ENCODE data around the gene OR1D5.
A peak's percentile ranks its signal among the peaks of the same experiment; 100 is the strongest.

Gene OR1D5

GRCh38 chr17:3015890-3016289 is 47.5 kb downstream of the OR1D5 start:
- TF ChIP-seq EZH2phosphoT487 (IDR thresholded peaks at IDR 0.05; ENCODE audit: low read depth) (no peak), CTCF (IDR thresholded peaks at IDR 0.05; ENCODE audit: low read depth, low read length) (no peak)
- no peaks in the 10 kb centered on the region for H3K27me3 ChIP-seq (ENCODE audit: low read depth, low read length)
- H3K9me3 ChIP-seq (ENCODE audit: insufficient read depth, low read length) = no peaks in the 10 kb centered on the region
- no peaks in the 10 kb centered on the region for H4K20me1 ChIP-seq (ENCODE audit: insufficient read depth, low read length)
- H3K4me3 ChIP-seq (ENCODE audit: low read length) = no peak overlapping the region
- H3K27ac ChIP-seq (ENCODE audit: low read length) = no peak overlapping the region
- no peak overlapping the region for H2AFZ ChIP-seq (ENCODE audit: low read depth, low read length)
- no peaks in the 10 kb centered on the region for H3K4me1 ChIP-seq (ENCODE audit: low read length)
- H3K9ac ChIP-seq (ENCODE audit: low read length) = no peak overlapping the region
- no peak overlapping the region for H3K4me2 ChIP-seq (ENCODE audit: low read length)
- H3K79me2 ChIP-seq (ENCODE audit: low read length) = no peaks in the 10 kb centered on the region
- H3K36me3 ChIP-seq (replicated peaks; ENCODE audit: low read depth, low read length) = peaks cover 4% of the 10 kb centered on the region

- no peak overlapping the region for H3K4me2 ChIP-seq (ENCODE audit: low read length)
- H4K20me1 ChIP-seq (ENCODE audit: insufficient read depth, low read length) = no peaks in the 10 kb centered on the region
- H3K27me3 ChIP-seq (ENCODE audit: low read depth, low read length) = no peaks in the 10 kb centered on the region
- no peak overlapping the region for H3K9ac ChIP-seq (ENCODE audit: low read length)
- no peaks in the 10 kb centered on the region for H3K4me1 ChIP-seq (ENCODE audit: low read length)
- H3K27ac ChIP-seq (ENCODE audit: low read length) = no peak overlapping the region
- no peaks in the 10 kb centered on the region for H3K79me2 ChIP-seq (ENCODE audit: low read length)
- TF ChIP-seq EZH2phosphoT487 (IDR thresholded peaks at IDR 0.05; ENCODE audit: low read depth) (no peak), CTCF (IDR thresholded peaks at IDR 0.05; ENCODE audit: low read depth, low read length) (peak; percentile 69)
- H3K9me3 ChIP-seq (ENCODE audit: insufficient read depth, low read length) = no peaks in the 10 kb centered on the region
- H3K36me3 ChIP-seq (replicated peaks; ENCODE audit: low read depth, low read length) = no peaks in the 10 kb centered on the region
- H2AFZ ChIP-seq (ENCODE audit: low read depth, low read length) = no peak overlapping the region
- no peak overlapping the region for H3K4me3 ChIP-seq (ENCODE audit: low read length)
Observed at GRCh38 chr17:3012926-3013581, 50.4 kb downstream of the OR1D5 start.

All from OCI-LY3 (cell line).